Measurements from ENCODE around the gene EIF6.

DNA sequence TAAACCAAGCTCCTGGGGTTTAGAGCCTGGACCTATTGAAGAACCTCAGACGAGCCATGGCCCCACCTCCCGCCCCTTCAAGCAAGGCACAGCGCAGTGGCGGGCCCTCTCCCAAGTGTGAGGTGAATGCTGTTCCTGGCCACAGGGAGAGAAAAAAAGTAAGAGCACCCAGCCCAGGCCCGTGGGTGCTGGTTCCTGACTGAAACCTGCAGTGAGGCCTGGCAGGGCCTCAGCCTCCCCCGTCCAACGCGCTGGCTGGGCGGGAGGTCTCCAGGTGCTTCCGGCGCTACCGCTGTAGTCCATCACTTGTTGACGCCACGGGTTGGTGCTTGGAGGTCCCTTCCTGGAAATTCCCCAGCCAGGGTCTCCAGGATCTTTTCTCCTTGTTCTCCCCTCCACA lies 13.2 kb upstream of the EIF6 start:
- TF ChIP-seq CTCF (IDR thresholded peaks at IDR 0.05), result no peak
- no peak for TF ChIP-seq EZH2 (IDR thresholded peaks at IDR 0.05; ENCODE audit: borderline replicate concordance, insufficient read depth, low read depth, low read length, poor library complexity, severe bottlenecking)

Data from B cell (primary cell).